Esophagus muscularis mucosa (tissue), 4 donors: ENCODE measurements around the gene CACNG1. TPM values are rescaled to one million over a fixed set of nuclear protein-coding genes. Genes with fewer than 3 reads are reported as not detected.

ENCODE experiments used
- DNase-seq: peaks from one replicate; pipeline ENCODE4 v3.0.0-alpha.2; 2017; ENCODE audit errors: extremely low spot score
- H3K27ac ChIP-seq, 4 donors: fragments of 200-600 bp; sonication (generic); replicated peaks in 1 of 4; 1 replicate in 3 of 4; 2 replicates in 1 of 4; pipeline ENCODE4 v1.5.1; 2016 to 2019; ENCODE audit warnings: mild to moderate bottlenecking in 1 of 4
- H3K27me3 ChIP-seq, 4 donors: fragments of 200-600 bp; sonication (generic); one replicate each; pipeline versions ENCODE4 v1.5.1 to v1.6.0; 2016 to 2019
- H3K36me3 ChIP-seq, 4 donors: fragments of 200-600 bp; sonication (generic); one replicate each; pipeline ENCODE4 v1.5.1; 2016 to 2019
- H3K4me1 ChIP-seq, 4 donors: fragments of 200-600 bp; sonication (generic); one replicate each; pipeline ENCODE4 v1.5.1; 2016 to 2019
- H3K4me3 ChIP-seq, 4 donors: fragments of 200-600 bp; sonication (generic); 1 replicate in 2 of 4; 2 replicates in 2 of 4; pipeline ENCODE4 v1.5.1; 2016 to 2019; ENCODE audit warnings: mild to moderate bottlenecking in 4 of 4, moderate library complexity in 1 of 4
- H3K9me3 ChIP-seq, 4 donors: fragments of 200-600 bp; sonication (generic); 1 replicate in 3 of 4; 2 replicates in 1 of 4; pipeline ENCODE4 v1.5.1; 2016 to 2019
- CTCF ChIP-seq, 3 experiments: fragments of 200-600 bp in 2 of 3; fragments of 450-650 bp in 1 of 3; sonication (generic) in 2 of 3; IDR thresholded peaks; one replicate each; pipeline ENCODE4 v1.5.1; 2017 to 2019; ENCODE audit warnings: antibody characterized with exemption in 3 of 3, mild to moderate bottlenecking in 2 of 3, moderate library complexity in 1 of 3
- EP300 ChIP-seq: sonication (generic); formaldehyde crosslinking; IDR thresholded peaks from one replicate; pipeline ENCODE4 v1.6.1; 2017; ENCODE audit warnings: antibody characterized with exemption
- POLR2A ChIP-seq: fragments of 450-650 bp; IDR thresholded peaks from one replicate; pipeline ENCODE4 v1.6.1; 2017; ENCODE audit warnings: antibody characterized with exemption, moderate library complexity, mild to moderate bottlenecking, low read depth
- POLR2AphosphoS5 ChIP-seq, 2 donors: sonication (generic); formaldehyde crosslinking; IDR thresholded peaks; one replicate each; pipeline ENCODE4 v1.6.1; 2017; ENCODE audit warnings: antibody characterized with exemption in 2 of 2
- WGBS: methylation state at CpG from one replicate; pipeline ENCODE4 v1.1.5; 2018; 5-methylcytosine and 5-hydroxymethylcytosine counted together
- intact Hi-C: fragments of 100-400 bp; cut with DNase I; formaldehyde crosslinking; loops from one replicate; pipeline ENCODE4 v1.15.1; 2023
- total RNA-seq, 4 donors: library from RNA; depleted of rRNA; stranded (reverse); fragments of >200 nt; gene quantifications; one replicate each; pipeline versions ENCODE4 v1.1.0 to v1.2.1, GENCODE V29; 2016

Gene CACNG1
- total RNA-seq, 4 donors from 2014 or later, result not detected

- 60% methylated on average over 1 of the region's 9 CpGs for WGBS
- Histone ChIP-seq H3K9me3 (peaks cover 0 to 19% (median 12%) of the 10 kb centered on the region in 4 donors), H3K4me3 (no peak overlapping the region), H3K27me3 (no peaks in the 10 kb centered on the region), H3K27ac (no peak overlapping the region), H3K4me1 (no peaks in the 10 kb centered on the region), H3K36me3 (no peaks in the 10 kb centered on the region)
- TF ChIP-seq POLR2AphosphoS5 (IDR thresholded peaks at IDR 0.05) (no peak), POLR2A (no peak), CTCF (IDR thresholded peaks at IDR 0.05) (no peak), EP300 (no peak)
- no peak for DNase-seq
- intact Hi-C loops, result no loop called here
Measured at GRCh38 chr17:67053438-67054000, 9.2 kb downstream of the CACNG1 start.

DNA sequence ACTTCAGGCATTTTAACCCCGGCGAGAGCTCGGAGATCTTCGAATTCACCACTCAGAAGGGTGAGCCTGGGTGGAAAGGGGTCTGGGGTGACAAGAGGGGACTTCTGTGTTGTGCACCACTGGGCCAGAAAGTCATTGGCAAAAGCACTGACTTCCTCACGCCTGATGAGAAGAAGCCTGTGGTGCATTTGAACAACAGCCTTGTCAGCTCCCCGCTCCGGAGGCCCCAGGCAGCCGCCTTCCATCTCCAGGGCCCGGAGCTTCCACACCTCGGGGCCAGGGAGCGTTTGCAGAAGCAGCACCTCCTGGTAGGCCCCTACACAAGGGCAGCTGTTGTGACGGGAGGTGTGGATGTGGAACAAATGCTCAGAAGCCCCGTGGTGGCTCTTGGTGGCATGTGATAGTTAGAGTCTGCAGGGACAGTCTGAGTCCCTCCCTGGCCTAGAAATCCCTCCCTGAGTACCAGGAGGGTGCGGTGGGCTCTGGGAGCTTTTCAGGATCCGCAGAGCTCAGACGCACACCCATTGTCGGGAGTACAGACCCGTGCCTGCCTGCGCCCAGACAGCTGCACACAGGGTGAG, 9.7 kb downstream of the CACNG1 start:
- WGBS, result 78% methylated on average over 8 of the region's 19 CpGs
- intact Hi-C loops, result no loop called here
- Histone ChIP-seq H3K4me3 (no peak overlapping the region), H3K4me1 (no peaks in the 10 kb centered on the region), H3K27ac (no peak overlapping the region), H3K27me3 (no peaks in the 10 kb centered on the region), H3K9me3 (peaks cover 0 to 13% (median 6%) of the 10 kb centered on the region in 4 donors), H3K36me3 (no peaks in the 10 kb centered on the region)
- peak; percentile 79 for DNase-seq
- TF ChIP-seq CTCF (IDR thresholded peaks at IDR 0.05) (no peak), EP300 (no peak), POLR2A (no peak), POLR2AphosphoS5 (IDR thresholded peaks at IDR 0.05) (no peak)

GRCh38 chr17:67054608-67055007, 10.3 kb downstream of the CACNG1 start:
- intact Hi-C loops, result no loop called here
- no peak for DNase-seq
- Histone ChIP-seq H3K4me1 (no peaks in the 10 kb centered on the region), H3K27ac (no peak overlapping the region), H3K27me3 (no peaks in the 10 kb centered on the region), H3K9me3 (peaks cover 0 to 8% (median 4%) of the 10 kb centered on the region in 4 donors), H3K4me3 (no peak overlapping the region), H3K36me3 (no peaks in the 10 kb centered on the region)
- WGBS, result 73% methylated on average over 5 of the region's 5 CpGs
- no peak for TF ChIP-seq CTCF (IDR thresholded peaks at IDR 0.05)
- no peak for TF ChIP-seq EP300
- TF ChIP-seq POLR2A, result no peak
- TF ChIP-seq POLR2AphosphoS5 (IDR thresholded peaks at IDR 0.05), result no peak

- 98% methylated on average over 13 of the region's 19 CpGs for WGBS
Measured at GRCh38 chr17:67055041-67055443, 10.7 kb downstream of the CACNG1 start.

More at GRCh38 chr17:67055041-67055443, 10.7 kb downstream of the CACNG1 start:
- peaks cover 0 to 4% (median 1%) of the 10 kb centered on the region in 4 donors for H3K9me3 ChIP-seq
- intact Hi-C loops, result no loop called here
- H3K27me3 ChIP-seq, result no peaks in the 10 kb centered on the region
- no peak for TF ChIP-seq EP300
- TF ChIP-seq CTCF (IDR thresholded peaks at IDR 0.05), result no peak
- TF ChIP-seq POLR2AphosphoS5 (IDR thresholded peaks at IDR 0.05), result no peak
- no peak for TF ChIP-seq POLR2A
- no peak overlapping the region for H3K27ac ChIP-seq
- no peaks in the 10 kb centered on the region for H3K36me3 ChIP-seq
- no peaks in the 10 kb centered on the region for H3K4me1 ChIP-seq
- peak; percentile 88 for DNase-seq
- no peak overlapping the region for H3K4me3 ChIP-seq
